Adrenal gland (tissue), 5 donors: ENCODE results near the gene CPEB1.

ENCODE experiments used
- POLR2A ChIP-seq, 2 donors: fragments of 450-650 bp; IDR thresholded peaks; one replicate each; pipeline ENCODE4 v1.6.1; 2017; ENCODE audit warnings: antibody characterized with exemption in 2 of 2, mild to moderate bottlenecking in 2 of 2, moderate library complexity in 1 of 2
- TF ChIP-seq, protein P1 (sequence below), 6 experiments: fragments of 450-650 bp in 4 of 6; fragments of 200-600 bp in 2 of 6; sonication (generic) in 1 of 6; IDR thresholded peaks; 1 replicate in 5 of 6; 2 replicates in 1 of 6; pipeline versions ENCODE4 v1.5.1 to v1.8.0; 2016 to 2021; ENCODE audit warnings: antibody characterized with exemption in 6 of 6, mild to moderate bottlenecking in 2 of 6, moderate library complexity in 1 of 6
- donor health status: DM: no; HTN: no; CAD: no.

- TF ChIP-seq, protein P1, sequence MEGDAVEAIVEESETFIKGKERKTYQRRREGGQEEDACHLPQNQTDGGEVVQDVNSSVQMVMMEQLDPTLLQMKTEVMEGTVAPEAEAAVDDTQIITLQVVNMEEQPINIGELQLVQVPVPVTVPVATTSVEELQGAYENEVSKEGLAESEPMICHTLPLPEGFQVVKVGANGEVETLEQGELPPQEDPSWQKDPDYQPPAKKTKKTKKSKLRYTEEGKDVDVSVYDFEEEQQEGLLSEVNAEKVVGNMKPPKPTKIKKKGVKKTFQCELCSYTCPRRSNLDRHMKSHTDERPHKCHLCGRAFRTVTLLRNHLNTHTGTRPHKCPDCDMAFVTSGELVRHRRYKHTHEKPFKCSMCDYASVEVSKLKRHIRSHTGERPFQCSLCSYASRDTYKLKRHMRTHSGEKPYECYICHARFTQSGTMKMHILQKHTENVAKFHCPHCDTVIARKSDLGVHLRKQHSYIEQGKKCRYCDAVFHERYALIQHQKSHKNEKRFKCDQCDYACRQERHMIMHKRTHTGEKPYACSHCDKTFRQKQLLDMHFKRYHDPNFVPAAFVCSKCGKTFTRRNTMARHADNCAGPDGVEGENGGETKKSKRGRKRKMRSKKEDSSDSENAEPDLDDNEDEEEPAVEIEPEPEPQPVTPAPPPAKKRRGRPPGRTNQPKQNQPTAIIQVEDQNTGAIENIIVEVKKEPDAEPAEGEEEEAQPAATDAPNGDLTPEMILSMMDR (IDR thresholded peaks at IDR 0.05): no peak
- no peak for TF ChIP-seq POLR2A (IDR thresholded peaks at IDR 0.05)
These were observed 106.2 kb downstream of the CPEB1 start for GRCh38 chr15:82540984-82541431.
